Stimulated activated CD8-positive, alpha-beta memory T cell treated with anti-CD3 and anti-CD28 coated beads, Interleukin-15, amount 100 ng/mL, for 4 hours (primary cell): ENCODE data around the gene TRIM61.
A peak's percentile ranks its signal among the peaks of the same experiment; 100 is the strongest.
"Not testable (repeated sequence)": the region's sequence is repeated elsewhere in the genome, so short reads cannot be mapped to it uniquely, and the experiment has no call there.

ENCODE experiments used
- DNase-seq, 2 donors: peaks; one replicate each; pipeline ENCODE4 v3.0.0-alpha.2; 2020; ENCODE audit warnings: low read depth in 2 of 2

TRIM61 gene

DNA sequence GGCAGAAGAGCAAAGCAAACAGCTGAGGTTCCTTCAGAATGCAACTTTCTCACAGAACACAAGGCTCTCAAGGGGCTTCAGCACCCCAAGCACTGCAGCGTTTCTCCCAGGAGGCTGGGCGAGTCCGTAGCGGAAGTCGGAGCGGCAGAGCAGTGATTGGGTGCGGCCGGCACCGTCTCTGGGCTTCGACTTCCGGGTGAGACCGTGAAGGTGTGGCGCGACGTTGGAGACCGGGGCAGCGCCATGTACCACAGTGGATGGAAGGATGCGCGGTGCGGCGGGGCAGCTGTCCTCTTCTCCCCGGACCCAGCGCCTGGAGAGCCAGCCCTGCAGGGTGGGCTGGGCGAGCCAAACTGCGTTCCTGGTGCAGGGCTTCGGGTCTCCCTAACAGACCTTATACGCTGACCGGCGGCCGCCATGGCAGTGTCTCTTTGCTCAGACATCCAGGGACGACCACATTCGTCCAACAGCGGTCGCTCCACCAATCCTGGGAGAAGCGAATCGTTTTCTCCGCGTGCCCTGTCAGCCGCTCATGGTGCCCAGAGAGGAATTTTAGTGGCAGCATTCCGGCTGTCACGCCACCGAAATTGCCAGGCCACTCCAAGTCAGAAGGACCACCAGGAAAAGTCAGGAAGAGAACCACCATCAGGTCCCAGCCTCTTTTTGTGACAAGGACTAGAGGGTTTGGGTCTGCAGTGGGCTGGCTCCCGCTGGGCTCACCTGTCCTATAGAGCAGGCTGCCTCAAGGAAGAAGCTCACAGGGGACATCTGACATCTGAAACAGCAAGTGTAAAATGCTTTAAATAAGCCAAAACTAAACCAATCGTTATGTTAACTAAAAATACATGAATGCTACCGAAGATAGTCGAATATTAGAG, 20.5 kb downstream of the TRIM61 start:
- peak; percentile 46 to 50 for DNase-seq

GRCh38 chr4:164955107-164955805, 22.2 kb downstream of the TRIM61 start:
- DNase-seq = no peak

DNA sequence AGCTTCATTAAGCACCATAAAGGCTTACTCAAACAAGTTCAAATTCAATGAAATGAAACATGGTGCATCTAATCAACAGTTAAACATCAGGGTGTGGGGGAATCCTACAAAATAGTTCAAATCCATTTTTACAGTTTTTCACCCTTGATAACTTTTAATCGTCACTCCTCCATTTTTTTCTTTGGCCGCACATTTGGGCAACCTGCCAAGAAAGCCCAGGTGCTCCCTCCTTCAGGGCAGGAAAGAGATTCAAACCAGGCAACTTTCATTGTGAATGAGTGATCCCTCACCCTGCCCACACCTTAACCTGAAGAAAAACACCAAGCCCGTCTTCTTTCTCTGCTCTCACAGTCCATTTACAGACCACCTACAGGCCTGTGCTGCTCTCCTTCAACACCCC, 24.9 kb downstream of the TRIM61 start:
- DNase-seq = no peak

- no peak for DNase-seq
Observed at GRCh38 chr4:164949448-164950143, 27.9 kb downstream of the TRIM61 start.

GRCh38 chr4:164948975-164949374, 28.5 kb downstream of the TRIM61 start:
- no peak for DNase-seq

DNA sequence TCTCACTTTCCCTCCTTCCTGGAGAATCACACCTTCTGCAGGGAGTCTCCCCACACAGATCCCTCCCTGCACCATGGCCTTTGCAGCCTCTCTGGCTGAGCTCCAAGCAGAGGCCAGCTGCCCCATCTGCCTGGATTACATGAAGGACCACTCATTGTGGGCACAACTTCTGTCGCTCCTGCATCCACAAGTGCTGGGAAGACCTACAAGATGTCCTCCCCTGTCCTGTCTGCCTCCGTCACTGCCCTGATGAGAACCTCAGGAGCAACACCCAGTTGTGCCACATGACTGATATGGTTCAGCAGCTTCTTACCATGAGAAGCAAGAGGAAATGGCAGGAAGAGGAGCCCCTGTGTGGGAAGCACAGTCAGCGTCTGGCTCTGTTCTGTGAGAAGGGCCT, 29.5 kb downstream of the TRIM61 start:
- not testable (repeated sequence) for DNase-seq

DNA sequence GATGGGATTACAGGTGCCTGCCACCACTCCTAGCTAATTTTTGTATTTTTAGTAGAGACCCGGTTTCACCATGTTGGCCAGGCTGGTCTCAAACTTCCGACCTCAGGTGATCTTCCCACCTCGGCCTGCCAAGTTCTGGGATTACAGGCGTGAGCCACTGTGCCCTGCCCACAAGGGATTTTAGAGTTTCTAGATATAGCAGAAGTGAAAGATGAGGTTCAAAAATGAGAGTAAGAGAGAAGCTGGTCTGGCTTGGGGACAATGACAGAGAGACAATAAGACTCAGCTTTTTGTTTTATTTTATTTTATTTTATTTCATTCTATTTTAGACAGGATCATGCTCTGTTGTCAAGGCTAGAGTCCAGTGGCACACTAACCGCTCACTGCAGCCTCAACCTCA, 30.6 kb downstream of the TRIM61 start:
- no peak for DNase-seq

DNA sequence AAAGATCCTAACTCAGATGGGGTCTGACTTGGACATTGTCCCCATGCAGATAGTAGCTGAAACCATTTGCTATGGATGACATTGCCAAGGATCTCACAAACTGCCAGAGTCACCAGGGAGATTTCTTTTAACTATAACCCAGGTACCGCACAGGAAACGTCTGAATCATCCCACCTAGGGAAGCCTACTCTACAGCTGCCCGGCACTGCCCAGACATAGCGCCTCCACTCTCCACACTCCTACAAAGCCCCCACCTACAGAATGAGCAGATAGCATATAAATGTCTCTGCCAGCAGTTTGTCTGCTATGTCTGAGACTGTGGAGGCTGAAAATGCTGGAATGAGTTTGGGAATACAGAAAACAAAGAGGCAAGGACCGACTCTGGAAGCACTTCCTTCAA, 32.3 kb downstream of the TRIM61 start:
- no peak for DNase-seq

DNA sequence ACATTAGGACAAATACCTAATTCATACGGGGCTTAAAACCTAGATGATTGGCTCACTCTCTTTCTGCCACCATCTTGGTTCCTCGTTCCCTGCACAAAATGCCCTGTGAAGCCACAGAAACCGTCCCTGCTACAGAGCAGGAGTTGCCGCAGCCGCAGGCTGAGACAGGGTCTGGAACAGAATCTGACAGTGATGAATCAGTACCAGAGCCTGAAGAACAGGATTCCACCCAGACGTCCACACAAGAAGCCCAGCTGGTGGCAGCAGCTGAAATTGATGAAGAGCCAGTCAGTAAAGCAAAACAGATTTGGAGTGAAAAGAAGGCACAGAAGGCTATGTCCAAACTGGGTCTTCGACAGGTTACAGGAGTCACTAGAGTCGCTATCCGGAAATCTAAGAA, 34.3 kb downstream of the TRIM61 start:
- no peak for DNase-seq

DNA sequence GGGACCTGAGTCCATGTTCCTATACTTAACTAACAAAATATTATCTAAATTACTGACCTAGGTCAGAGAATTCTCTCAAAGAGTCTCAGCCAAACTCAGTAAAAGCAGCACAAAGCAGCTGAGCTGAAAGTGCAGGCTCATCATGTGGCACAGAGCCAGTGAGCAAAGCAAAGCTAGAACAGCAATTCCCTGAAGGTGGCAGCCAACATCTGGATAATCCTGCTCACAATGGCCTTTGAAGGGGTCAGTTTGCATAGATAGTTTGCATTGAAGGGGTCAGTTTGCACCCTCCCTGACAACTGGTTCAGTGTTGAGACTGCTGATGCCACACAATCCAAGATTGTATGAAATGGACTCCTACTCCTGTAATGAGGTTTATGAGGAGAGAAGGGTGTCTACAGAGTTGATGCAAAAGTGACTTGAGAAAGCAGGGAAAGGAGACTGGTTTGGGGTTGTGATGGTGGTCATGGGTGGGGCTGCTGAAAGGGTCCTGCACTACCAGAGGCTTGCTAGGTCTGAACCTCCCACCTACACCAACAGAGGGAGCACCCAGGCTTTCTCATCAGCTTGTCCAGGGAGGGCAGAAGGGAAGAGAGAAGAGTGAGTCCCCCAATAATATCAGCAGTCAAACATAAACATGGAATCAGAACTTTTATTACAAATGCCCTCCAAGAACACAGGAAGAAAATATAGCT, 39.7 kb downstream of the TRIM61 start:
- no peak for DNase-seq

DNA sequence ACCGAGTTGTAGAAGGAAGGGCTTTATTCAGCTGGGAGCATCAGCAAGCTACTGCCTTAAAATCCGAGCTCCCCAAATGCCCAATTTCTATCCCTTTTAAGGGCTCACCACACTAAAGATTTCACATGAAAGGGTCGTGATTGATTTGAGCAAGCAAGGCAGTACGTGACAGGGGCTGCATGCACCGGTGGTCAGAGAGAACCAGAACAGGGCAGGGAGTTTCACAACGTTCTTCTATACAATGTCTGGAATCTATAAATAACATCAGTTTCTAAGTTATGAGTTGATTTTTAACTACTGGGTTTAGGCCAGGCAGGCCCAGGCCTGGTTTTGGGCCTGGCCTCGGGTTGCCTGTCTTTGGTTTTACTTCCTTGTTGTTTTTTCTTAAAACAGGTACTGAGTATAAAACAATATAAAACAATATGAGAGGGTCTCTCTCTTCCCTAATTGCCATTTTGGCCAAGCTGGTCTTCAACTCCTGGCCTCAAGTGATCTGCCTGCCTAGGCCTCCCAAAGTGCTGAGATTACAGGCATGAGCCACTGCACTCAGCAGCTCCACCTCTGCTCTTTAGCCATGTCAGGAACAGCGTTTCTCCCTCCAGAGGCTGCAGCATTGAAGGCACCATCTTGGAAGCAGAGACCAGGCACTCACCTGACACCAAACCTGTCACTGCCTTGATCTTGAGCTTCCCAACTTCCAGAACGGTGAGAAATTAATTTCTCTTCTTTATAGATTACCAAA, 41.4 kb downstream of the TRIM61 start:
- DNase-seq = not testable (repeated sequence)

DNA sequence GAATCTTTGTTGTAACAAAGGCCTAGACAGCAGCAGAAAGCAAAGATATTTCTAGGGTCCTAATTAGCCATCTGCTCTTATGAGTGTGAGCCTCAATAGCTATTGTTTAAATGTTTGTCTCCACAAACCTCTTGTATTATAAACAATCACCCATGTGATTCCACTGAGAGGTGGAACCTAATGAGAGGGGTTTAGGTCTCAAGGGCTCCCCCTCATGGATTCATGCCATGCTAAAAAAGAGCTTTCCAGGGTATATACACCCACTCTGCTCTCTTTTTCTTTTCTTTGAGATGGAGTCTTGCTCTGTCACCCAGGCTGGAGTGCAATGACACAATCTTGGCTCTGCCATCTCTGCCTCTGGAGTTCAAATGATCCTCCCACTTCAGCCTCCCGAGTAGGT, 42.1 kb downstream of the TRIM61 start:
- no peak for DNase-seq

DNA sequence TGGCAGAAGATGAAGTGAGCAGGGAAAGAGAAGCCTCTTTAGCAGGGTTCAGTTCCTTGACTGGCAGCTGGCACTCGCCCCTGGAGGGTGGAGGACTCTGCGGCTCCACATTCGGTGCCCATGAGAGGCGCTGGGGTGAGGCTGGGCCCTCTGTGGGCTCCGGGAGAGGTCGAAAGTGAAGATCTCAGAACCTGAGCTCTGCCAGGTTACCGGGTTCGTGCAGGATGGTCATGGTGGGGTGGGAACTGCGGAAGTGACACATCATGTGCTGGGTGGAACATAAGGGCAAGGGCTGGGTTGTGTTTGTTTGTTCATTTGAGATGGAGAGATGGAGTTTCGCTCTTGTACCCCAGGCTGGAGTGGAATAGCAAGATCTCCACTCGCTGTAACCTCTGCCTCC, 44.2 kb downstream of the TRIM61 start:
- no peak for DNase-seq

- no peak for DNase-seq
Observed at GRCh38 chr4:164931551-164932324, 45.7 kb downstream of the TRIM61 start.

DNA sequence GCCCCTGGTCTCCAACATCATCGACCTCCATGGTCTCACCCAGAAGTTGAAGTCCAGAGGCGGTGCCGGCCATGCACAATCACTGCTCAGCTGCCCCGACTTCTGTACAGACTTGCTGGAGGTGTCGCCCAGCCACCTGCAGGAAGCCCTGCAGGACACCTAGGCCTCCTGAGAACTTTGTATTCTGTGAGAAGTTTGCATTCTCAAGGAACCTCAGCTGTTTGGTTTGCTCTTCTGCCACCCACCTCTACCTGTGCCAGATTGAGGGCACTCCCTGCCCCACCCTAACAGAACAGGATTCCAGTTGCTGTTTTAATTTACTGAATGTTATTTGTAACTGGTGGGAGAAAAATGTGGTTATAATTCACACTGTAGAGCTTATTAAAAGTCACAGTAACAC, 46.8 kb downstream of the TRIM61 start:
- DNase-seq = no peak

- DNase-seq = not testable (repeated sequence)
Observed at GRCh38 chr4:164927101-164927500, 50.4 kb downstream of the TRIM61 start.

- no peak for DNase-seq
Observed at GRCh38 chr4:164926301-164926700, 51.2 kb downstream of the TRIM61 start.

DNA sequence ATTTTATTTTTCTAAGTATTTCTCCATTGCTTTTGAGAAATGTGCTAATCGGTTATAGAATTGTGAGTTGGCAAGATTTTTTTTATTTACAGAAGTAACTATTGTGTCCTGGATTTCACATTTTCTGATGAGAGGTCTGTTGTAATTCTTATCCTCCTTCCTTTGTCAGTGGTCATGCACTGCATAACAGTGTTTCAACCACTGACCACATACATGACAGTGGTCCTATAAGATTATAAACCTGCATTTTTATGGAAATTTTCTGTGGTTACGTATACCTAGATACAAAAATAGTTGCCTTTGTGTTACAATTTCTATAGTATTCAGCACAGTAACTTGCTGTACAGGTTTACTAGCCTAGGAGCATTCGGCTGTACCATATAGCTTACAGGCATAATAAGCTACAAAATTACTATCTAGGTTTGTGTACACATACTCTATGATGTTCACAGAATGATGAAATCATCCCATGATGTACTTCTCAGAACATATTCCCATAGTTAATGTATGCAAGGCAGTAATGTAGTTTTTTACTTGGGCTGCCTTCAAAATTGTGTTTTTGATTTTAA, 52.7 kb downstream of the TRIM61 start:
- no peak for DNase-seq

DNA sequence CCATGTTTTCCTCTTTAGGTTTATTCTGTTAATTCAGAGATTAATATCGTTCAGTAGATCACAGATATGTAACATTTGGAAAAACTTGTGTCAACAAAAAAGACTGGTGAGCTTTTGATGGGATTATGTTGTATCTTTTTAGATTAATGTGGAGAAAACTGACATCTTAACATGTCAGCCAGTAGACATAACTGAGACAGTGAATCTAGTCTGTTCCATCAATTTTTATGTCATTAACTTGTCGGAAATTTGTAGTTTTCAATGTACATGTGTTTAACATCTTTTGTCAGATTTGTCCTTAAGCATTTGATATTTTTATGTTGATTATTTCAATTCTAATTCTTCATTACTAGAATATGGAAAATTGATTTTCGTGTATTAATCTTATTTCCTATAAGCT, 58.5 kb downstream of the TRIM61 start:
- no peak for DNase-seq
